Central memory CD4-positive, alpha-beta T cell (primary cell): ENCODE measurements around the gene LRRC32.
"Not testable (repeated sequence)": the region's sequence is repeated elsewhere in the genome, so short reads cannot be mapped to it uniquely, and the experiment has no call there.

Experiments used
- DNase-seq: peaks from one replicate; pipeline ENCODE4 v3.0.0; 2022

LRRC32 gene

GRCh38 chr11:76644591-76644990 is 26.0 kb downstream of the LRRC32 start:
- no peak for DNase-seq

- DNase-seq = not testable (repeated sequence)
Observed at GRCh38 chr11:76643711-76644110, 26.8 kb downstream of the LRRC32 start.

- no peak for DNase-seq
Observed at GRCh38 chr11:76642341-76642740, 28.2 kb downstream of the LRRC32 start.

GRCh38 chr11:76641905-76642304 is 28.6 kb downstream of the LRRC32 start:
- no peak for DNase-seq

DNA sequence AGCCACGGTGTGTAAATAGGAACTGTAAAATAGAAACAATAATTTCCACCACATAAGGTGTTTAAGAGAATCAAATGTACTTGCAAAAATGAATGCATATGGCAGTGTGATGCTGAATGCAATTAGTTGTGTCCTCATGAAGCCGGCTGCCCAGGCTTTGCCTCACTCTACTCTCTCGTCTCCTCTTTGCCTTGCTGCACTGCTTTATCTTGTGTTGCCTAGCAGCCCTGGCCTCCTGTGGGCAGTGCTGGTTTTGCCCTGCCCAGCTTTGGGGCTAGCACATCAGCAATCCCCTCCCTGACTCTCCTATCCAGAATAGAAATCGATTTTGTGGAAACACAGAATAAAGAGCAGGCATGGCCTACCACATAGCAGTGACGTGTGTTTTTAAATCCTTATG is 30.0 kb downstream of the LRRC32 start:
- DNase-seq = no peak

DNA sequence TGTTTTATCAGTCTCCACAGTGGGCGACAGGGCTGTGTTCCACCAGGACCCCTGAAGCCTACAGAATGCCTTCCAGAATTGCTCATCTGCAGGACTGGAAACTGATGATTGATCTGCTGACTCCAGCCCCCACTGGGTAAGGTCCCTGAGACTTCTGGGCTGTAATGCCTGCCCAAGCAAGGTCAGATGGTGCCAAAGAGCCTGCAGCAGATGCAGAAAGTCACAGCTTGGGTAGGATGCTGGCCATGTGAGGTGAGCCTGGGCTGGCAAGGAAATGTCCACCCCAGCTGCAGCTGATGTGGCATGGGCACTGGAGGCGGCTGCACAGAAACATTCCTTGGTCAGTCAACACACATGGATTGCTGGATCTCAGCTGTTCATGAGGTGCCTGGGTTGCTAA is 30.9 kb downstream of the LRRC32 start:
- no peak for DNase-seq

DNA sequence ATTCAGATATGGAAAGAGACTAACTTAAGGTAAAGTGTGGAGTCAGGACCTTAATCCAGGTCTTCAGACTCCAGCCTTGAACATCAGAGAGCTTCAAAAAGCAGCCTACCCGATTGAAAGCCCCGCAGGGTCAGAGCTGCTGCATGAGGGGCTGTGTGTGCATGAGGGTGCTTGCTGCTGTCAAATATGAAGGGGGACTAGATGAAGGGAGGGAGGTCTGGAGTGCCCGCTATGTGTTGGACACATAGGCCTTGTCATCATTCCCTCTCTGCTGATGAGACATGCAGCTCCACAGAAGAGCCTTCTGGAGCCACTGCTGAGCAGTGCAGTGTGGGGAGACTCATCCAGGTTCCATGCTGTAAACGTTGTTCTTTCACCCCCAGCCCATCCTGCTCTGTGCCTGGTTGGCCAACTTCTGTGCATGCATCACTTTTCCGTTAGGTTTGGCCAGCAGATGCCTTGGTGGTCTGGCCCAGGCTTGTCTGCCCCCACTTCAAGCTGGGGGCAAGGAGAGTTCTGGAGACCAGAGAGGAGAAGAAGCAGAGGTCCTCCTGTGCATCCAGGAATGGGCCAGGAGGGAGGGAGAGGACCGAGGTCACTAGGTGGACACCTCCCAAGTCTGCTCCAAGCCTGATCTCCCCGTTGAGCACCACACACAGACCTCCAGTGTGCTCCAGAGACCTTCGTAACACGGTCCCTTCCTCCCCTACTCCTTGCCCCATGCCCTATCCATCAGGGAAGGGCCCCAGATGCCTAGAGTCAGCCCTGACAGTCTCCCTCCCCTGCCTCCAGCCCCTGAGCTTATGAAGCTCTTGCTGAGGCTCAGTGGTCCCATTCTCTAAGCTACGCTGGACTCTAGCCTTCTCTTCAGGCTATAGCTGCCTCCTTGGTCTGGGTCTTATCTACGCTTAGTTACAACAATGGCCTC is 32.0 kb downstream of the LRRC32 start:
- DNase-seq = no peak

- no peak for DNase-seq
Observed at GRCh38 chr11:76637491-76638269, 32.9 kb downstream of the LRRC32 start.

DNA sequence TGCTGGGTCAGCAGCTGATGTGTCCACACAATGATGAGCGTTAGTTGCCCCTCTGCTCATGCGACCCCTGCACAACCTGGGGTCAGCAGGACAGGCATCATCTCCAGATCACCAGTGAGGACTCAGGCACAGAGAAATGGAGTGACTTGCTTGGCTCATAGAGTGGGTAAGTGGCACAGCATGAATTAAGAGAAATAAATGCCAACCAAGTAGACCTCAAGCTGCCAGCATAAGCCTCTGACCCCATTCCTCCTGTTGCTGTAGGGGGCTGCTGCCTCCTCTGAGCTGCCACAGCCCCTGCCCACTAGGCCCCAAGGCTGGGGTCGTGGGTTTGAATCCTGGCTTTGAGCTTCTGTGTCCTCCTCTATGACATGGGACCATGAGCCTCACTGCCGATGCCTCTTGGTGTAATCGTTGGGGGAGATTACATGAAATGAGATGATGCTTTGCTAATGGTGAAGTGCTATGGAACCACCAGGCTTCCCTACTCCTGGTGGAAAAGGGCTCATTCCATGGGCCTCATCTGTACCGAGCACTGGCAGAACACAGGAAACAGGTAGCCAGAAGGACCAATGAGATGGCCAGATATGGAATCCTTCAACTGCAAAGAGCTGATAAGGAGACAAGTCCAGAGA is 33.6 kb downstream of the LRRC32 start:
- DNase-seq = no peak

DNA sequence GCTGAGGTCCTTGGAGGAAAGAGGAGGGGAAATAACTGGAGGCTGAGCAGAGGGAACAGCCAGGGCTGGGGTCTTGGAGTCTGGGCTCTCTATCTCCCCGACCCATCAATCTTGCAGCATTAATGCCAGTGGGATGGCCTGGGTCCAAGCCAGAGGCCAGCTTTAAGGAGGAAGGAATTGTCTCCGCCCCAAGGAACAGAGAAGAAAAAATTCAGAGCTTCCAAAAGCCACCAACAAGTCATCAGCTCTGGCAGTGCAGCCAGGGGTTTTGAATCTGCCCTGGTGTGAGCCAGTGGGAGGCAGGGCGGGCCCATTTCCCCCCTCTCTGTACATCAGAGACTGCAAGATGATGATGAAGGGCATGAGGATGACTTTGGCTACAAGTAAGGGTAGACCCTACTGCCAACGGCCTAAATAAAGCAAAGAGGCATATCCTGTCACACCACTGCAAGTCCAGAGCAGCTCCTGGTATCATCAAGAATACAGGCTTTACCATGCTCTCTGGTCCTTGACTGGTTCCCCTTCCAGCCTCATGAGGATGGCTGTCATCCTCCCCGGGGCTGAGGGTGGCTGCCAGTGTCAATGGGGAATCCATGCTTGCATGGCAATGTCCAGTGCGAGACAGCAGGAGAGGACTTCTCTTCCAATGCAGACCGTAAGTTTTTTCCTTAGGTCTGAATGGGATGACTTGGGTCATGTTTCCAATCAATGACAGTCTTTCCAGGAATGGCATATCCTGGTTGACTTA is 34.4 kb downstream of the LRRC32 start:
- no peak for DNase-seq

DNA sequence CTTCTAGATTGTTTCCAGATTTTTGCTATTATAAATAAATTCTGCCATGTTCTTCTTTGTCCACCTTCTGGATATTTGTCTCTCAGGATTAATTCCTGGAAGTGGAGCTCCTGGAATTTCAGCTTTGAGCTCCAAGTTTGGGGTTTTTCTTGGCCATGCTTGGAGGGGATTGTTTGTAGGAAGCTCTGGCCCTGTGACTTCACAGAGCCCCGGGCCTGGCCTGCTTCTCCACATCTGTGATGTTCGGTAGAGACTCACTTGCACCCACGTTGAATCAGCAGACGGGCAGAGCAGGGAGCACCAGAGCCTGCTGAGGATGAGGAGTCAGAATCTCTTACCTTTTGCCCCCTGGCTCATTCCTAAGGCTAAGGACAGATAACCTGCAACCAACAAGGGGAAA is 35.7 kb downstream of the LRRC32 start:
- no peak for DNase-seq

GRCh38 chr11:76632492-76632891 is 38.1 kb downstream of the LRRC32 start:
- DNase-seq = no peak

DNA sequence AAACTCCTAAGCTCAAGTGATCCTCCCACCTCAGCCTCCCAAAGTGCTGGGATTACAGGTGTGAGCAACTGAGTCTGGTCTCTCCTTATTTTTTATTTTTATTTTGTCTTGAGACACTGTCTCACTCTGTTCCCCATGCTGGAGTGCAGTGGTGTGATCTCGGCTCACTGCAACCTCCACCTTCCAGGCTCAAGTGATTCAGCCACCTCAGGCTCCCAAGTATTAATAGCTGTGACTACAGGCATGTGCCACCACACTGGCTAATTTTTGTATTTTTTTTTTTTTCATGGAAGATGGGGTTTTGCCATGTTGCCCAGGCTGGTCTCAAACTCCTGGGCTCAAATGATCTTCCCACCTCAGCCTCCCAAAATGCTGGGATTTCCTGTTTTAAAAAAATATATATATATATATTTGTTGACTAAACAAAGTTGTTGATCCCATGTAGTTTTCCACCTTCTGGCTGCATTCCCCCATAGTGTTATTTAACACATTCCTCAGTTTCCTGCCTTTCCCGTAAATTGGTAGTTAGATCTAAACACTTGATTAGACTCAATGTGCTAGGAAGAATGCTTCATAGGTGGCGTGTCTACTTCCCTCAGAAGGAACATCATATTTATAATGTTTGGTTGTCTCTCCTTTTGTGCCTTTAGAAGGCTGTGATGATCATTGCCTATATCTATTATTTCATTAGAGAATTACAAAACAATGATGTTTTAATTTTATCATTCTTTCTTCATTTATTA is 38.8 kb downstream of the LRRC32 start:
- DNase-seq = no peak

DNA sequence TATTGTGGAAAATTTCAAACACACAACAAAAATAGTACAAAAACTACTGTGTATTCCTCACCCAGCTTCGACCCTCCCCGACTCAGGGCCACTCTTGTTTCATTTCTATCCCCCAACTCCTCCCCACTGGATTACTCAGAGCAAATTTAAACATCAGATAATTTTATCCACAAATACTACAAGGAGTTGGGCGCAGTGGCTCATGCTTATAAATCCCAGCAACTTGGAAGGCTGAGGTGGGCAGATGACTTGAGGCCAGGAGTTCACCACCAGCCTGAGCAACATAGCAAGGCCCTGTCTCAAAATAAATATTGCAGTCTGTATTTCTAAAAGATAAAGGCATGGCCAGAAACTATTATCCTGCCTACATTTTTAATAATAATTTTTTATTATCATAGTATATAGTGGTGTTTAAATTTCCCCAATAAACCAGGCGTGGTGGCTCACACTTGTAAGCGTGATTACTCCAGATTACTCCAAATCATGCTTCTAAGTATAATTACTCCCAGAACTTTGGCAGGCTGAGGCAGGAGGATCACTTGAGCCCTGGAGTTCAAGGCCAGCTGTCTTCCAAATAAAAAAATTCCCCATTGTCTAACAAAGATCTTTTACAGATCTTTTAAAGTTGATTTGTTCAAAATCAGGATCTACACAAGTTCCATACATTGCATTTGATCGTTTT is 39.8 kb downstream of the LRRC32 start:
- DNase-seq = no peak

- DNase-seq = no peak
Observed at GRCh38 chr11:76629853-76630599, 40.5 kb downstream of the LRRC32 start.

- DNase-seq = peak; percentile 9
Observed at GRCh38 chr11:76629116-76629852, 41.3 kb downstream of the LRRC32 start.

DNA sequence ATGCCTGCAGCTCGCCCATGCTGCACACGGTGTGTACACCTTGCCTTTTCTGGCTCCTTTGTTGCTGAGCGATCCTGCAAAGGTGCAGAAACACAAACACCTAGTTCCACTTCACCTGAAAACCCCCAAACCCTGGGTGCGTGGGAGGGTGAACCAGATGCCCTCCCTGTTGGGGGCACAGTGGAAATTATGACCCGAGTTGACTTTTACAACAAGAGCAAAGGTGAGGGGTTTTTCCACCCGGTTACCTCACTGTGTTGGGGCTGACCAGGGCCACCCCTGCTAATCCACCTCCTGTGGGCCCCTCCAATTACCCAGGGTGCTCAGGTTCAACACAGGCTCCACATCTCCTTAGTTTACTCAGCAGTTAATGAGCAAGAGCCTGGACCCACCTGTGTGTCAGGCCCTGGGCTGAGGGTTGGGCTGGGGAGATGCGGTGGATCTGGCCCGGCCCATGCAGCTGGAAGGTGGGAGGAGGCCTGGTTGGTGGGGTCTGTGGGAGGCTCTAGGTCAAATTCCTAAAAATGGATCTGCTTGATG is 42.1 kb downstream of the LRRC32 start:
- no peak for DNase-seq

DNA sequence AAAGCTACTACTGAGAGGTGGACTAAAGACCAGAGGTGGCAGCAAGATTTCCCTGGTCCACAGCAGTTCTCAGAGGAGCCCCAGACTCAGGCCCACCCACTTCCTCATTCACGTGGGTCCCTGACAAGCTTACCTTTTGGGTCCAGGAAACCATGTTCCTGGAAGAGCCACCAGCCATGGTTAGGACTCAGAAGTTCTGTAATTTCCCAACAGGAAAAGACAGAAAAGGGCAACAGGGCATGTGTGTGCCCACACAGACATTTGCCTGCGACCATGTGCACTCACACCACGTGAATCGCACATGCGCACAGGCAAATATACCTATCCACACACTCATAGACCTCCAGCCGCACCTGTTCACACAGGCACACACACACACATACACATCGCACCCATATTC is 42.9 kb downstream of the LRRC32 start:
- DNase-seq = no peak

DNA sequence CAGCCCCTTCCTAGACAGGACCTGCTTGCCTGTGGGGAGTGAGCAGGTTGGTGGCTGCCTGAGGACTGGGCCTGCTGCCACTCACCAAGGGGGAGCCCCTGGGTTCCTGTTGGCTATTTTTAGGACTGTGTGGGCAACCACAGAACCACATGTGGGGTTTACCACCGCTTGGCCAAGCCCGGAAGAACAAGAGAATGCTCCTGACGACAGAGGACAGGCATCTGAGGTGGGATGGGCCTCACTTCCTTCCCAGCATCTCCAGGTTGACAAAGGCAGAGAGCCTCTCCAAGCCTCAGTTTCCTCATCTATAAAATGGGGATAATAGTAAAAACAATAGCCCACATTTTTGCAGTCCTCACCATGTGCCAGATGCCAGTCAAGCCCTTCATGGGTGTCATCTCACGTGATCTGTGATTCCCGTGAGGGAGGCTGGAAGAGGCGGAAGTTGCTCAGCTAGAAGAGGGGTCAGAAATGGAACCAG is 43.6 kb downstream of the LRRC32 start:
- DNase-seq = no peak
